Pancreas (tissue), 10 donors: ENCODE measurements around the gene BCR. TPM values are rescaled to one million over a fixed set of nuclear protein-coding genes. Genes with fewer than 3 reads are reported as not detected.

Source experiments
- ATAC-seq, 4 donors: fragments of 200-7000 bp; cut with Tn5 transposase; one replicate each; pipeline versions ENCODE4 v1.8.0 to v1.9.1; 2020; ENCODE audit warnings: mild to moderate bottlenecking in 4 of 4, moderate library complexity in 4 of 4
- DNase-seq, 6 donors: peaks; one replicate each; pipeline ENCODE4 v3.0.0-alpha.2; 2020
- FAIRE-seq: peaks from 2 replicates; lab custom pipeline; 2012; peaks lifted over from hg19 to GRCh38; lab: Jason Lieb, UNC
- H3K27ac ChIP-seq, 4 donors: fragments of 200-600 bp; sonication (generic); 1 replicate in 3 of 4; 2 replicates in 1 of 4; pipeline versions ENCODE4 v1.5.0 to v1.8.0; 2020
- H3K27me3 ChIP-seq, 4 donors: fragments of 200-600 bp; one replicate each; pipeline ENCODE4 v1.8.0; 2021
- H3K36me3 ChIP-seq, 3 donors: fragments of 200-600 bp; sonication (generic) in 1 of 3; one replicate each; pipeline versions ENCODE4 v1.5.0 to v1.8.0; 2020 to 2021
- H3K4me1 ChIP-seq, 3 donors: fragments of 200-600 bp; one replicate each; pipeline ENCODE4 v1.8.0; 2021
- H3K4me3 ChIP-seq, 4 donors: fragments of 200-600 bp; sonication (generic) in 2 of 4; one replicate each; pipeline versions ENCODE4 v1.5.0 to v1.8.0; 2020 to 2021
- H3K9me3 ChIP-seq, 4 donors: fragments of 200-600 bp; one replicate each; pipeline ENCODE4 v1.8.0; 2021
- WGBS, 2 donors: extraction: QIAGEN DNeasy Blood & Tissue Kit; methylation state at CpG; one replicate each; pipeline ENCODE4 v1.1.7; 2013; 5-methylcytosine and 5-hydroxymethylcytosine counted together
- intact Hi-C, 3 donors: fragments of 100-400 bp; cut with DNase I; formaldehyde crosslinking; loops; one replicate each; pipeline versions ENCODE4 v1.11.1 to v1.14.2; 2022
- polyA plus RNA-seq, 2 donors: library from polyadenylated mRNA; stranded (reverse); fragments of 200-250 nt; gene quantifications; one replicate each; pipeline ENCODE4 v1.2.3, GENCODE V29; 2013
- total RNA-seq, 6 donors: library from RNA; stranded (reverse); fragmentation: NEBNext Ultra II Directional in 4 of 6; extraction: Animal tissue kit (Norgen Biotek cat#: 25700) in 4 of 6; gene quantifications; one replicate each; pipeline versions ENCODE4 v1.2.1 to v1.2.4, GENCODE V29; 2021 to 2023
- TF ChIP-seq, protein P1 (sequence below), 4 donors: fragments of 200-600 bp; sonication (generic) in 3 of 4; IDR thresholded peaks; one replicate each; pipeline versions ENCODE4 v1.5.0 to v1.8.0; 2021; ENCODE audit warnings: antibody characterized with exemption in 4 of 4
- donor health status: healthy with polysubstance abuse.
- donor health status: DM: no; HTN: no; CAD: no; lungs with moderate emphysema.
- donor health status: DM: no; HTN: no; CAD: no.
- donor health status: control.
- donor health status: control.
- donor health status: Bipolar disorder and iron deficiency.
- donor health status: DM: yes; HTN: yes; CAD: no.
- donor health status: DM: no; HTN: no; CAD: no.
- donor health status: DM: no; HTN: no; CAD: no.
- donor health status: DM: yes; HTN: yes; CAD: no.

The BCR gene
- total and polyA plus RNA-seq, 8 donors, result 15.5 to 35.9 (median 18.1) TPM

DNA sequence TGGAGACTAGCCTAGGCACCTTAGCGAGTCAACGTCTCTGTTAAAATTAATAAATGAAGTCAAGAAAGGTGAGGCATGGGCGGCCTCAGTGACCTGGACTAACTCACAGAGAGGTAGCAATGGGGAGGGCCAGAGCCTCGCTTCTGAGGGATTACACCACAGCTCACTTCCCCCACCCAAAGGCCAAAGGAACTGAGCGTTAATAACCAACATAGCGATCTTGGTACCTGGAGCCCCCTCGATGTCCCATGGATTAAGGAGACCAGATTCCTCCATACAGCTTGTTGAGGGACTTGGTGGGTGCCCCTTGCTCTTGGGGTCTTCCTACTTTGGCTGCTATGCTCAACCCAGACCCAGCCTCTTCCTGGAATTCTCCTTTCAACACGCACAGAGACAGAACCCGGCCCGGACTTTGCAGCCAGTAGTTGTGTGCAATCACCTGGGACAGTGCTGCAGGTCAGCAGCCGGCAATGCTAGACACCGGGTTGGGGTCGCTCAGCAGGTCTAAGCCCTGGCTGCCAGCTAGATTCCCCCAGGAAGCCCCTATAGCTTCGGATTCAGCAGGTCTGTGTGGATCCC is 70.6 kb downstream of the BCR start:
- FAIRE-seq, result no peak
- H3K9me3 ChIP-seq, result no peaks in the 10 kb centered on the region
- H3K4me3 ChIP-seq, result no peak overlapping the region
- intact Hi-C loops, result no loop called here
- 92 to 96% methylated on average over 14 of the region's 14 CpGs for WGBS, 2 donors
- no peak overlapping the region for H3K27ac ChIP-seq
- no peak for ATAC-seq
- H3K36me3 ChIP-seq, result peaks cover 0 to 12% (median 0%) of the 10 kb centered on the region in 3 donors
- no peaks in the 10 kb centered on the region for H3K27me3 ChIP-seq
- TF ChIP-seq, protein P1, sequence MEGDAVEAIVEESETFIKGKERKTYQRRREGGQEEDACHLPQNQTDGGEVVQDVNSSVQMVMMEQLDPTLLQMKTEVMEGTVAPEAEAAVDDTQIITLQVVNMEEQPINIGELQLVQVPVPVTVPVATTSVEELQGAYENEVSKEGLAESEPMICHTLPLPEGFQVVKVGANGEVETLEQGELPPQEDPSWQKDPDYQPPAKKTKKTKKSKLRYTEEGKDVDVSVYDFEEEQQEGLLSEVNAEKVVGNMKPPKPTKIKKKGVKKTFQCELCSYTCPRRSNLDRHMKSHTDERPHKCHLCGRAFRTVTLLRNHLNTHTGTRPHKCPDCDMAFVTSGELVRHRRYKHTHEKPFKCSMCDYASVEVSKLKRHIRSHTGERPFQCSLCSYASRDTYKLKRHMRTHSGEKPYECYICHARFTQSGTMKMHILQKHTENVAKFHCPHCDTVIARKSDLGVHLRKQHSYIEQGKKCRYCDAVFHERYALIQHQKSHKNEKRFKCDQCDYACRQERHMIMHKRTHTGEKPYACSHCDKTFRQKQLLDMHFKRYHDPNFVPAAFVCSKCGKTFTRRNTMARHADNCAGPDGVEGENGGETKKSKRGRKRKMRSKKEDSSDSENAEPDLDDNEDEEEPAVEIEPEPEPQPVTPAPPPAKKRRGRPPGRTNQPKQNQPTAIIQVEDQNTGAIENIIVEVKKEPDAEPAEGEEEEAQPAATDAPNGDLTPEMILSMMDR (IDR thresholded peaks at IDR 0.05), result no peak
- H3K4me1 ChIP-seq, result peaks cover 0 to 14% (median 0%) of the 10 kb centered on the region in 3 donors
- no peak for DNase-seq

DNA sequence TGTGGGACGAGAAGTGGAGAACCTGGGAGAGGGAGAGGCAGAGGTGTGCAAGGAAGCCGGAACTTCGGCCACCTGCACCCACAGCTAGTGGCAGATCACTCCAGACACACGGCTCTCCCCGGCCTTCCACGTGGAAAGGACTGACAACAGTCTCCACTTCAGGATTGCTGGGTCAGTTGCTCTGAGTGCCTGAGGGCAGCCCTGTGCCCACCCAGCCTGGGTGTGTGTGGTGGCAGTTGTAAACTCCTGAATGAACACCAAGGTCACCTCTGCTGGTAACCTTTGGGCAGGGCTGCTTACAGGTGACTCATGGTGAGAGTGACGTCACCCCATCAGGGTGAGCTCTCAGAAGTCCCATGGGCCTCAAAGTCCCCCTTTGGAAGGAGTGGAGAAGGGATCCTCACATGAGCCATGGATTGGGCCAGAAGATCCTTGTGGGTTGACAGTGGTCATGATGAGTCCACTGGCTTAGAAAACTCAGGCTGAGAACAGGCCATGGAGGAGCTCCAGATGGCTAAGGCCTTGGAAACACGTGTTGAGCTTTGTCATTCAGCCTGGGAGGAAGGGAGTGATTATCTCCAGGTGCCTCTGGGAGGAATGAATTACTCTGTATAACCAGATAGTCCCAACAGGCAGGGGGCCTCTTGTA is 71.3 kb downstream of the BCR start:
- DNase-seq (peak in 3 of 6 donors; percentile 40 to 60 (median 44)), FAIRE-seq (no peak), ATAC-seq (peak; percentile 64 to 77 (median 74))
- intact Hi-C loops, result no loop called here
- TF ChIP-seq, protein P1 (IDR thresholded peaks at IDR 0.05), result no peak
- Histone ChIP-seq H3K4me3 (no peak overlapping the region), H3K36me3 (peaks cover 0 to 12% (median 0%) of the 10 kb centered on the region in 3 donors), H3K4me1 (peaks cover 0 to 16% (median 0%) of the 10 kb centered on the region in 3 donors), H3K9me3 (no peaks in the 10 kb centered on the region), H3K27me3 (no peaks in the 10 kb centered on the region), H3K27ac (peak overlapping the region in 2 of 4 donors; percentile 3 to 9)
- 73 to 77% methylated on average over 8 of the region's 8 CpGs for WGBS, 2 donors

DNA sequence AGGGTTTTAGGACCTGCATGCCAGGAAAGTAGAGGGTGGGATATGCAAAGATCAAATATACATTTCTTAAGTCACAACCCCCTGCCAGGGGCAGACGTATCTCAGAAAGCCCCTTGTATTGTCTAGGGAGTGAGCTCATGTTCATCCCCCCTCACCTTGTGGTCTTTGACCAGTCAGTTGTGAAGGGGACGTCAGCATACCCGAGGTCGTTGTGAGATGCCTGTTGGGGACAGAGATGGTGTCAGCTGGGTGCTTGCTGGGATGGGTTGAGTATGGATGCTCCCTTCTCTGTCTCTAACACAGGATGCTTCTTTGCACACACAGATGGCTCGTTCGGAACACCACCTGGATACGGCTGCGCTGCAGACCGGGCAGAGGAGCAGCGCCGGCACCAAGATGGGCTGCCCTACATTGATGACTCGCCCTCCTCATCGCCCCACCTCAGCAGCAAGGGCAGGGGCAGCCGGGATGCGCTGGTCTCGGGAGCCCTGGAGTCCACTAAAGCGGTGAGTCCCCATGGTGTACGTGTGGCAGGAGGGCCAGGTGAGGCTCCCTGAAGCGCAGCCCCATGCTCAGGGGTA is 73.3 kb downstream of the BCR start:
- H3K4me1 ChIP-seq, result peaks cover 0 to 5% (median 0%) of the 10 kb centered on the region in 3 donors
- FAIRE-seq, result no peak

GRCh38 chr22:23255506-23256170 is 75.3 kb downstream of the BCR start:
- Histone ChIP-seq H3K27ac (no peak overlapping the region), H3K36me3 (peaks cover 0 to 12% (median 0%) of the 10 kb centered on the region in 3 donors), H3K27me3 (no peaks in the 10 kb centered on the region), H3K9me3 (no peaks in the 10 kb centered on the region), H3K4me3 (no peak overlapping the region), H3K4me1 (peaks cover 0 to 3% (median 0%) of the 10 kb centered on the region in 3 donors)
- WGBS, 2 donors, result 79 to 81% methylated on average over 8 of the region's 8 CpGs
- intact Hi-C loops, result no loop called here
- ATAC-seq (no peak), FAIRE-seq (no peak), DNase-seq (no peak)
- TF ChIP-seq, protein P1 (IDR thresholded peaks at IDR 0.05), result no peak

More for the DNA sequence above, 73.3 kb downstream of the BCR start:
- Histone ChIP-seq H3K27me3 (no peaks in the 10 kb centered on the region), H3K36me3 (peaks cover 0 to 12% (median 0%) of the 10 kb centered on the region in 3 donors), H3K9me3 (no peaks in the 10 kb centered on the region), H3K27ac (no peak overlapping the region), H3K4me3 (no peak overlapping the region)
- 91 to 94% methylated on average over 19 of the region's 19 CpGs for WGBS, 2 donors
- TF ChIP-seq, protein P1 (IDR thresholded peaks at IDR 0.05), result no peak
- ATAC-seq (no peak), DNase-seq (peak in 1 of 6 donors; percentile 19)
- intact Hi-C loops, result no loop called here
